RWPE2 (cell line): ENCODE results near the gene ST7L.

ENCODE experiments used
- ATAC-seq: fragments of 200-7000 bp; cut with Tn5 transposase; 3 replicates; pipeline ENCODE4 v1.9.1; 2021; ENCODE audit warnings: low read depth
- DNase-seq: peaks from one replicate; pipeline ENCODE4 v3.0.0-alpha.2; 2020; ENCODE audit warnings: low spot score
- H3K27ac ChIP-seq: fragments of 450-650 bp; 2 replicates; pipeline ENCODE4 v1.5.1; 2017; ENCODE audit warnings: mild to moderate bottlenecking; ENCODE audit not compliant: poor library complexity, severe bottlenecking
- H3K27me3 ChIP-seq: fragments of 250-450 bp; sonication (Bioruptor Pico); 2 replicates; pipeline ENCODE4 v1.5.1; 2021; ENCODE audit warnings: mild to moderate bottlenecking, moderate library complexity; ENCODE audit not compliant: insufficient read depth, poor library complexity, severe bottlenecking
- H3K36me3 ChIP-seq: fragments of 250-450 bp; sonication (Bioruptor Pico); 2 replicates; pipeline ENCODE4 v1.5.1; 2020; ENCODE audit warnings: low read depth, mild to moderate bottlenecking, moderate library complexity
- H3K4me1 ChIP-seq: fragments of 250-450 bp; sonication (Bioruptor Pico); 2 replicates; pipeline ENCODE4 v1.5.1; 2021; ENCODE audit warnings: mild to moderate bottlenecking, moderate library complexity; ENCODE audit not compliant: insufficient read depth, poor library complexity, severe bottlenecking
- H3K4me3 ChIP-seq: fragments of 250-450 bp; sonication (Bioruptor Pico); 2 replicates; pipeline ENCODE4 v1.5.1; 2021; ENCODE audit warnings: mild to moderate bottlenecking, moderate library complexity; ENCODE audit not compliant: severe bottlenecking
- H3K9me3 ChIP-seq: fragments of 250-450 bp; sonication (Bioruptor Pico); 2 replicates; pipeline ENCODE4 v1.5.1; 2021; ENCODE audit warnings: mild to moderate bottlenecking, moderate library complexity; ENCODE audit not compliant: severe bottlenecking
- TF ChIP-seq, protein P1 (sequence below): fragments of 450-650 bp; IDR thresholded peaks from one replicate; pipeline ENCODE4 v1.5.1; 2017; ENCODE audit warnings: mild to moderate bottlenecking, moderate library complexity; ENCODE audit not compliant: poor library complexity, severe bottlenecking

Gene ST7L

DNA sequence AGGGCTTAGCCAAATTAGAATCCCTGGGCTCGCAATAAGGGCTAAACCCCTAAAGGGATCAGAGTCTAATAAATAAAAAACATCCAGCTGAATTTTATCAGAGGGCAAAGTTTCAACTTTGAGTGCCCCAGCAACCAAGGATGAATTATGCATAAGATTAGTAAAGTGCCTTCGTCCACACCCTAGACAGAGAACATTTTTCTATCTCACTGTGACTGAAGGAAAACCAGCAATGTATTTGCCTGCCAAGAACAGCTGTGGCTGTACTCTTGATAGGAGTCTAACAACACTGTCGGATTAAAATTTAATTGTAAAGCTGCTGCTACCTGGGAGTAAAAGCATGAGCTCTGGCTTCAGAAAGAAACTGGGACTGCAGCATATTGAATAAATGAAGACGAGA is 86.9 kb downstream of the ST7L start:
- Histone ChIP-seq H3K4me1 (peaks cover 14% of the 10 kb centered on the region), H3K9me3 (no peaks in the 10 kb centered on the region), H3K36me3 (peaks cover 11% of the 10 kb centered on the region; the same call in 1 of the 2 replicates), H3K4me3 (no peak overlapping the region), H3K27ac (no peak overlapping the region), H3K27me3 (no peaks in the 10 kb centered on the region)
- no peak for DNase-seq
- TF ChIP-seq, protein P1, sequence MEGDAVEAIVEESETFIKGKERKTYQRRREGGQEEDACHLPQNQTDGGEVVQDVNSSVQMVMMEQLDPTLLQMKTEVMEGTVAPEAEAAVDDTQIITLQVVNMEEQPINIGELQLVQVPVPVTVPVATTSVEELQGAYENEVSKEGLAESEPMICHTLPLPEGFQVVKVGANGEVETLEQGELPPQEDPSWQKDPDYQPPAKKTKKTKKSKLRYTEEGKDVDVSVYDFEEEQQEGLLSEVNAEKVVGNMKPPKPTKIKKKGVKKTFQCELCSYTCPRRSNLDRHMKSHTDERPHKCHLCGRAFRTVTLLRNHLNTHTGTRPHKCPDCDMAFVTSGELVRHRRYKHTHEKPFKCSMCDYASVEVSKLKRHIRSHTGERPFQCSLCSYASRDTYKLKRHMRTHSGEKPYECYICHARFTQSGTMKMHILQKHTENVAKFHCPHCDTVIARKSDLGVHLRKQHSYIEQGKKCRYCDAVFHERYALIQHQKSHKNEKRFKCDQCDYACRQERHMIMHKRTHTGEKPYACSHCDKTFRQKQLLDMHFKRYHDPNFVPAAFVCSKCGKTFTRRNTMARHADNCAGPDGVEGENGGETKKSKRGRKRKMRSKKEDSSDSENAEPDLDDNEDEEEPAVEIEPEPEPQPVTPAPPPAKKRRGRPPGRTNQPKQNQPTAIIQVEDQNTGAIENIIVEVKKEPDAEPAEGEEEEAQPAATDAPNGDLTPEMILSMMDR = no peak
- no peak for ATAC-seq

DNA sequence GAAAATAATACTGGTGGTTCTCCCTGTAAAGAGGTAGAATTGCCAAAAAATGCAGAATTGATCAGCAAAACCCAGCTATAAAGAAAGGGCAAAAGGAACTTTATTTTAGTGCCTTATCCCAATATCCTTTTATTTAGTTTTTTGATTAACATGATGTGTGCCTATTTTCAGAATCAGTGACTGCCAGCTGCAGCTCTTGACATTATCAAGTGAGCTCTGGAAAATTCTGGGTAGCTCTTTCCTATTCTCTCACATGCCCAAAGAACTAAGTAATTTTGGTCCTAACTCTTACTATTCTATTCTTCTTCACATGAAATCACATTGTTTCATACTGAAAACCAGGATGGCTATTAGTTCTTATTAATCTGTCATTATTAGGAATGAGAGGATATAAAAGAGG is 88.1 kb downstream of the ST7L start:
- no peak for ATAC-seq

DNA sequence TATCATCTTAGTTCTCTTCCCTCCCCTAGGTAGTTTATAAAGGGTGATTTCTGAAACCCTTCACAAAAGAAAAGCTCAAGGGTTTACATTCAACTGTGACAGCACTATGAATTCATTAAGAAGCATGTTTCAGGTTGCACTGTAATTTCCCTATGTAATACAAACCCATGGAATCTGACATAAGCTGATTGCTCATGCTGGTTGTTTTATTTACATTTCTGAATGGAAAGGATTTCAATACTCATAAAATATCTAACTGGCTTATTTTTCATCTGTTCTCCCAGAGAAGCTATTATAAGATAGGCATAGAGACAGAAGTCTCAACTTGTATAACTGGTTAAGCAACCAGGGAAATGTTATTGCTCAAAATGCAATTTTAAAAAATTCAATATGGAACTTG is 89.6 kb downstream of the ST7L start:
- H3K27me3 ChIP-seq = no peaks in the 10 kb centered on the region
- no peaks in the 10 kb centered on the region for H3K9me3 ChIP-seq
- DNase-seq = no peak
- H3K4me3 ChIP-seq = no peak overlapping the region
- peaks cover 14% of the 10 kb centered on the region for H3K4me1 ChIP-seq
- peak overlapping the region; percentile 22 for H3K27ac ChIP-seq
- TF ChIP-seq, protein P1 = no peak
- H3K36me3 ChIP-seq = no peaks in the 10 kb centered on the region
- ATAC-seq = peak; percentile 77

More for the DNA sequence above, 88.1 kb downstream of the ST7L start:
- Histone ChIP-seq H3K36me3 (peaks cover 3% of the 10 kb centered on the region; the same call in 1 of the 2 replicates), H3K4me1 (peaks cover 14% of the 10 kb centered on the region), H3K27me3 (no peaks in the 10 kb centered on the region), H3K4me3 (no peak overlapping the region), H3K27ac (no peak overlapping the region), H3K9me3 (no peaks in the 10 kb centered on the region)
- no peak for DNase-seq
- TF ChIP-seq, protein P1 = no peak

DNA sequence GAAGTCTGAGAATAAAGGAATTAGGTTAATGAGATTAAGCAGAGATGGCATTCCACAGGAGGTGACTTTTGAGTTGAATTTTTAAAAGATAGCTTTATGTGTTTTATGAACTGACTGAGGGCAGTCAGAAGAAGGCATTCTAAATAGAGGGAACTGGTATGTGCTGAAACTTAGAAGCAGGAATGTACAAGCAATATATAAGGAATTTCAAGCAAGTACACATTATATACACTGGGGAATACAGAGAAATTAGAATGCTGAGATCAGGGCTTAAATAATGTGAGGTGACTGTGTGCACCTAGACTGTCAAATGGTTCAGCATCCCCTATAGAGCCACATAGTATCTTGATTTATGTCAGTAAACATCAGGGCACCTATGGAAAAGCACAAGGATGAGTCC is 90.9 kb downstream of the ST7L start:
- H3K36me3 ChIP-seq = no peaks in the 10 kb centered on the region
- TF ChIP-seq, protein P1 = no peak
- no peak overlapping the region for H3K27ac ChIP-seq
- no peak for ATAC-seq
- no peaks in the 10 kb centered on the region for H3K9me3 ChIP-seq
- no peak overlapping the region for H3K4me3 ChIP-seq
- DNase-seq = no peak
- peaks cover 15% of the 10 kb centered on the region for H3K4me1 ChIP-seq
- H3K27me3 ChIP-seq = no peaks in the 10 kb centered on the region

DNA sequence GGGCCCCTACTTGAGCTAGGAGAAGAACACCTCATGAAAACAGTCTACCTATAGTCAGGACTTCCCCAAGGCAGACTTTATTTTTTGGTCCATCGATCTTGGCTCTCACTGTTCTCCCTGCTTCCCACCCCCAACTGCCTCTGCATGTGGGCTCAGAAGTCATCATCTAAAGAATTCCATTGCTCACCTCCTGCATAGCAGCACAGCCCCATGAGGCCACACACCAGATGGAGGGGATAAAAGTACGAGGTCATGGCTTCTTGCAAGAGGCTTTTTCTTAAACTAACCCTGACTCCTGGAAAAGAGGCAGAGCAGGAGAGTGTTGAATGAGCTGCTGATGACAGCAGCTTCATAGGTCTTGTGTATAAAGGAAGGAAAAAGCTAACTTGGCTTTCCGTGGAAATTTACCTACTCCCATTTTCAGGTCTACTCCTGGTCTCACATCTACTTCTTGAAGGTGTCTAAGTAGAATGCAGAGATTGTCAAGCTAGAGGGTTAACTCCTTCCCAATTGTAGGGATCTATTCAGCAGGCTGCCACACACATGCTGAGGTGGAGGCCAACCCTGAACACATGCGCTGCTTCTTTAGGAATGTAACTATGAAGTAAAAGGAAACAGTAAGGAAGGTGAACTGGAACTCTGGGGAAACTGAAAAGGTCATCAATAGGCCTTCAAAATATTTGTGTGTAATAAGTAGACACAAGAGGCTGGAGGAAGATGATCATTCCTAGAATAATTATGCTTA is 91.5 kb downstream of the ST7L start:
- DNase-seq = no peak

More for the DNA sequence above, 91.5 kb downstream of the ST7L start:
- H3K36me3 ChIP-seq = no peaks in the 10 kb centered on the region
- TF ChIP-seq, protein P1 = no peak
- H3K27ac ChIP-seq = no peak overlapping the region
- no peaks in the 10 kb centered on the region for H3K9me3 ChIP-seq
- no peak overlapping the region for H3K4me3 ChIP-seq
- no peak for ATAC-seq
- H3K27me3 ChIP-seq = no peaks in the 10 kb centered on the region
- peaks cover 21% of the 10 kb centered on the region for H3K4me1 ChIP-seq
